ENCODE results near the gene DENND11.

DENND11 gene

DNA sequence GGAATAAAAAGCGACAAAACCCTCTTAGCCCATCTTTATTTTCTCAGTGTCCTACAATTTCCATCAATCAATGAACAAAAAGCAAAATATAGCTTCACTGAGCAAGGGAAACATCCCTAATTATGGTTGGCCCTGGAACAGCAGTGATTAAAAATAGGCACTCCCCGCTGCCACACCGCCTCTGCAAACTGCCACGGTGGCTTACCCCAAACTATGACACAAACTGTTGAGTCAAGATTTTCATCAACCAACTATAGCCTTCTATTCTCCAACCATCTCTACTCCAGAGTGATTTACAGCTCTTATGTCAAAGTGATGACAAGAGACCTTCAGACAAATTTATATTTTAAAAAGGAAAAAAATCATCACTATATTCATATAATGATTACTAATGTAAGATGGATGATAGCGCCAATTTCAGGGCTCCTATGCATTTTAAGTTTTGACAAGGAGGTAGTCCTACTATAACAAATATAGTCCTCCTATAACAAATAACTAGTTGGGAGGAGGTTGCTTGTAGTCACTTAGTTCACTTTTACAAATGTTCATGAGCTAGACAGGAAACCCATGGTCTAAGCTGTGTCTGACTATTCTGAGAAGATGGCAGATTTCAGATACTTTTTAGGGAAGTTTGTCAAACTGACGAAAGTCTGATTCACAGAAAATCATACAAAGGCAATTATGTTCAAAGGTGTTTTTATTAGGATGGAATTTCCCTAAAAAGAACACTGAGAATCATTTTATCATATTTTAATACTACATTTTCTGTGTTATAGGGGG, 26.3 kb downstream of the DENND11 start:
- DNase-seq: no peak
- Mint-ChIP-seq H3K4me1 (peaks cover 11% of the 10 kb centered on the region), H3K4me3 (no peak overlapping the region), H3K27me3 (ENCODE audit: low read depth, poor library complexity) (no peaks in the 10 kb centered on the region), H3K9me3 (peaks cover 8% of the 10 kb centered on the region), H3K36me3 (ENCODE audit: low read depth) (peaks cover 40% of the 10 kb centered on the region), H3K27ac (peak overlapping the region; percentile 30)
- TF ChIP-seq, protein P1, sequence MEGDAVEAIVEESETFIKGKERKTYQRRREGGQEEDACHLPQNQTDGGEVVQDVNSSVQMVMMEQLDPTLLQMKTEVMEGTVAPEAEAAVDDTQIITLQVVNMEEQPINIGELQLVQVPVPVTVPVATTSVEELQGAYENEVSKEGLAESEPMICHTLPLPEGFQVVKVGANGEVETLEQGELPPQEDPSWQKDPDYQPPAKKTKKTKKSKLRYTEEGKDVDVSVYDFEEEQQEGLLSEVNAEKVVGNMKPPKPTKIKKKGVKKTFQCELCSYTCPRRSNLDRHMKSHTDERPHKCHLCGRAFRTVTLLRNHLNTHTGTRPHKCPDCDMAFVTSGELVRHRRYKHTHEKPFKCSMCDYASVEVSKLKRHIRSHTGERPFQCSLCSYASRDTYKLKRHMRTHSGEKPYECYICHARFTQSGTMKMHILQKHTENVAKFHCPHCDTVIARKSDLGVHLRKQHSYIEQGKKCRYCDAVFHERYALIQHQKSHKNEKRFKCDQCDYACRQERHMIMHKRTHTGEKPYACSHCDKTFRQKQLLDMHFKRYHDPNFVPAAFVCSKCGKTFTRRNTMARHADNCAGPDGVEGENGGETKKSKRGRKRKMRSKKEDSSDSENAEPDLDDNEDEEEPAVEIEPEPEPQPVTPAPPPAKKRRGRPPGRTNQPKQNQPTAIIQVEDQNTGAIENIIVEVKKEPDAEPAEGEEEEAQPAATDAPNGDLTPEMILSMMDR (IDR thresholded peaks at IDR 0.05): no peak

DNA sequence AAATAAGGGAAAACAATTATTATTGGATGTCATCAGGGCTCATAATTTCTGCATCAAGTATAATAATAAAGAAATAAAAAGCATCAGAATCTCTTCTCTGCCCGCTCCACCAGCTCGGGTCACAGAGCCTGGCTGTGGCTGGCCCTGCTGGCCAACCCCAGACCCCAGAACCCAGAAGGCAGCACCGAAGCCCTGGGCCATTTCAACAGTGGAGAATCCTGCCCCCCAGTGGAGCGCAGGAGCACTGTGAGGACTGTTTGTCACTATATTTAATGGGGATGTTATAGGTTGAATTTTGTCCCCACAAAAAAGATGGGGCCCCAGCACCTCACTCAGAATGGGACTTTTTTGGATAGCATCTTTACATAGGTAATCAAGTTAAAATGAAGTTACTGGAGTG, 27.3 kb downstream of the DENND11 start:
- TF ChIP-seq, protein P1 (IDR thresholded peaks at IDR 0.05): peak; percentile 25
- Mint-ChIP-seq H3K4me3 (no peak overlapping the region), H3K4me1 (peaks cover 11% of the 10 kb centered on the region), H3K27me3 (ENCODE audit: low read depth, poor library complexity) (no peaks in the 10 kb centered on the region), H3K36me3 (ENCODE audit: low read depth) (peaks cover 46% of the 10 kb centered on the region), H3K27ac (peak overlapping the region; percentile 95), H3K9me3 (peaks cover 8% of the 10 kb centered on the region)
- DNase-seq: peak; percentile 20

DNA sequence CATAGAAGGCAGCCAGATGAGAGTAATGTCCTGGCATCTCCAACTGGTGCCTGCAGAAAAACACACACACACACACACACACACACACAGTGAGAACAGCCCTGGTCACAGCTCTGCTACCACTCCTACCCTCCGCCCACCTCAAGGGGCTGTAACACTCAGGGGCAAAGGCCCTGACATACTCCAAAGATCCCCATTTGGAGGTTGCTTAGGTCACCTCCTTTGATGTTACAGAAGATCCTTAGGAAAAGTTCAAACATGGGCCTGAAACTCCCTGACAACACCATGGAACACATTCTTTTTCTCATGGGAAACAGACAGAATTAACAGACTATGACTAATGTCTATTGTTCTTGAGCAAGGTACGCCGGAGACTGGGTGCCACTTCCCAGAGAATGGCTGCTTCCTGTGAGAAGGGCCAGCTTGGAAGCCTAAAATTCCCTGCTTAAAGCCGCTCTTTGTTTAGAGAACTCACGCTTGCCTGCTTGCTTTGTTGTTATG, 27.7 kb downstream of the DENND11 start:
- H3K4me3 Mint-ChIP-seq: no peak overlapping the region
- peaks cover 8% of the 10 kb centered on the region for H3K9me3 Mint-ChIP-seq
- H3K4me1 Mint-ChIP-seq: peaks cover 11% of the 10 kb centered on the region
- TF ChIP-seq, protein P1 (IDR thresholded peaks at IDR 0.05): no peak
- H3K27ac Mint-ChIP-seq: peak overlapping the region; percentile 95
- DNase-seq: no peak
- peaks cover 46% of the 10 kb centered on the region for H3K36me3 Mint-ChIP-seq (ENCODE audit: low read depth)
- H3K27me3 Mint-ChIP-seq (ENCODE audit: low read depth, poor library complexity): no peaks in the 10 kb centered on the region

DNA sequence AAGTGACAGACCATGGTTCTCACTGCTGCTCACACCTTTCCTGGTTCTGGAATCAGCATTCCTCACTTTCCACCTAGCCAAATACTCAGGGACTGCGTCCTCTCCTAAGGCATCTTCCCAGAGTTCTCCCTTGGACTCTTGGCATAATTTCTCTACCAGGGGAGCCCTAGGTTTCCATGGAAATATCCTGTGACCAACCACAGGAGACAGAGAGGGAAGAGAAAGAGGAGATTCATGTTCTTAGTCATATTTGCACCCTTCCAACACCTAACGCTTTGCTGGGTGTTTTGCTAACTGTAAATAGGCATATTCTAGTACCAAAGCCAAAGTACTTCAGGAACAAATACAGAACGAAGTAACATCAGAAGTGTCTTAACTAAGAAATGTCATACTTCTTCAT, 28.6 kb downstream of the DENND11 start:
- no peak overlapping the region for H3K27ac Mint-ChIP-seq
- DNase-seq: no peak

DNA sequence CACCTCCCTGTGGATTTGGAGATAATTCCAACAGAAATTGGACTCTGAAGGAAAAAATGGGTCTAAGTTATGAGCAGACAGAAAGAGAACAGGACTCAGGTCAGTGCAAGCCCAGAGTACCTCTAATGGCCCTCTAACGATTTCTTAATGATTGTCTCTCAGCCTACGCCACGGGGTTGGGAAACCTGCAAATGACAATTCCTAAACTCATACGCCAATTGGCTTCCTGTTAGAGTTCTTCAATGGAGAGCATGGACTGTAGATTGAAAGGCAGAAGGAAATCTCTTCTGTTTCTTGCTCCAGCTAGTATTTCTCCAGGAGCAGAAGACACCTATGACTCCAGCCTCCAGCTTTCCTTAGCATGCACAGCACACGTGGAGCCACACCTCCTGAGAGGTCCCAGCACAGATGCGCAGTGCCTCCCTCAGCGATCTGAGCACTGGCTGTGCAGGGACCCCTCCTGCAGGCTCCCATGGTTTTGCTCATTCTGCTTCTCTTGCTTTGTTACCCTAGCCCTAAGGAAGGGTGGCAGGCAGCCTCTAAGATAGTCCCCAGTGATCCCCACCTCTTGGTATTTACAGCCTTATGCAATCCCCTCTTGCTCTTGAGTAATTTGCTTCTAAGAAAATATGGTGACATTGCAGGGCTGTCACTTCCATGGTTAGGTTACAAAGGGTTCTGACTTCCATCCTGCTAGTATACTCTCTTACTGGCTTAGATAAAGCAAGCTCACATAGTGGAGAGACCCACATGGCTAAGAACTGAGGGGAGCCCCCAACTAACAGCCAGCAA, 30.1 kb downstream of the DENND11 start:
- H3K4me3 Mint-ChIP-seq: no peak overlapping the region
- H3K27me3 Mint-ChIP-seq (ENCODE audit: low read depth, poor library complexity): peaks cover 8% of the 10 kb centered on the region
- H3K9me3 Mint-ChIP-seq: peaks cover 8% of the 10 kb centered on the region
- DNase-seq: no peak
- H3K4me1 Mint-ChIP-seq: peaks cover 11% of the 10 kb centered on the region
- H3K36me3 Mint-ChIP-seq (ENCODE audit: low read depth): peaks cover 57% of the 10 kb centered on the region
- TF ChIP-seq, protein P1 (IDR thresholded peaks at IDR 0.05): no peak
- no peak overlapping the region for H3K27ac Mint-ChIP-seq

More for the DNA sequence above, 28.6 kb downstream of the DENND11 start:
- Mint-ChIP-seq H3K27me3 (ENCODE audit: low read depth, poor library complexity) (peaks cover 5% of the 10 kb centered on the region), H3K9me3 (peaks cover 8% of the 10 kb centered on the region), H3K36me3 (ENCODE audit: low read depth) (peaks cover 52% of the 10 kb centered on the region), H3K4me1 (peaks cover 11% of the 10 kb centered on the region), H3K4me3 (no peak overlapping the region)
- TF ChIP-seq, protein P1 (IDR thresholded peaks at IDR 0.05): no peak
